ENCODE data around the gene FEM1C.
"Not testable (repeated sequence)": the region's sequence is repeated elsewhere in the genome, so short reads cannot be mapped to it uniquely, and the experiment has no call there.

FEM1C gene

GRCh38 chr5:115489733-115490132 lies 54.8 kb downstream of the FEM1C start:
- H3K36me3 ChIP-seq (ENCODE audit: control insufficient read depth in 1 of 2, insufficient read depth in 2 of 2, low read length in 2 of 2), result no peaks in the 10 kb centered on the region
- H3K4me1 ChIP-seq (ENCODE audit: control insufficient read depth in 1 of 2, insufficient read depth in 2 of 2, low read length in 2 of 2), result no peaks in the 10 kb centered on the region
- no peaks in the 10 kb centered on the region for H3K27me3 ChIP-seq (ENCODE audit: low read depth, low read length)
- no peak overlapping the region for H3K4me3 ChIP-seq (ENCODE audit: low read depth in 1 of 2, low read length in 2 of 2)
- H3K27ac ChIP-seq (ENCODE audit: low read length), result no peak overlapping the region
- no peaks in the 10 kb centered on the region for H3K9me3 ChIP-seq (ENCODE audit: control insufficient read depth in 1 of 2, low read length in 2 of 2)

DNA sequence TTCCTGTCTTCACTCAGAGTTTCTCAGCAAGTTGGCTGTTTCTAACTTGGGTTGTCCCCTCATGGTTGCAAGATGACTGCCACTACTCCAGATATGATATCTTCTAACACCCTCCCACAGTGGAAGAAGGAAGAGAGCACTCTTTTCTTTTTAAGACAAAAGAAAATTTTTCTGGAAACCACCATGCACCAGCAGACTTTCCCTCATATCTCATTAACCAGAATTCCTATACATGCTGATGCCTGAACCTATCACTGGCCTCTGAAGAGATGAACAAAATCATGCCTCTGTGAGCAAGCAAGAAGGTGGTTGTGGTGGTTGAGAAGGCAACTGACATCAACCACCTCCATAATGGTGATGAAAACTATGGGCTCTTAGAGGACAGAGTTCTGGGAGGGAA lies 56.8 kb downstream of the FEM1C start:
- Histone ChIP-seq H3K27ac (ENCODE audit: low read length) (no peak overlapping the region), H3K27me3 (ENCODE audit: low read depth, low read length) (no peaks in the 10 kb centered on the region), H3K36me3 (ENCODE audit: control insufficient read depth in 1 of 2, insufficient read depth in 2 of 2, low read length in 2 of 2) (no peaks in the 10 kb centered on the region), H3K9me3 (ENCODE audit: control insufficient read depth in 1 of 2, low read length in 2 of 2) (no peaks in the 10 kb centered on the region), H3K4me1 (ENCODE audit: control insufficient read depth in 1 of 2, insufficient read depth in 2 of 2, low read length in 2 of 2) (no peaks in the 10 kb centered on the region), H3K4me3 (ENCODE audit: low read depth in 1 of 2, low read length in 2 of 2) (no peak overlapping the region)

GRCh38 chr5:115487168-115487567 lies 57.4 kb downstream of the FEM1C start:
- no peak overlapping the region for H3K27ac ChIP-seq (ENCODE audit: low read length)
- no peaks in the 10 kb centered on the region for H3K27me3 ChIP-seq (ENCODE audit: low read depth, low read length)
- no peaks in the 10 kb centered on the region for H3K36me3 ChIP-seq (ENCODE audit: control insufficient read depth in 1 of 2, insufficient read depth in 2 of 2, low read length in 2 of 2)
- no peaks in the 10 kb centered on the region for H3K4me1 ChIP-seq (ENCODE audit: control insufficient read depth in 1 of 2, insufficient read depth in 2 of 2, low read length in 2 of 2)
- no peaks in the 10 kb centered on the region for H3K9me3 ChIP-seq (ENCODE audit: control insufficient read depth in 1 of 2, low read length in 2 of 2)
- no peak overlapping the region for H3K4me3 ChIP-seq (ENCODE audit: low read depth in 1 of 2, low read length in 2 of 2)

GRCh38 chr5:115486728-115487127 lies 57.8 kb downstream of the FEM1C start:
- Histone ChIP-seq H3K27me3 (ENCODE audit: low read depth, low read length) (no peaks in the 10 kb centered on the region), H3K4me3 (ENCODE audit: low read depth in 1 of 2, low read length in 2 of 2) (no peak overlapping the region), H3K4me1 (ENCODE audit: control insufficient read depth in 1 of 2, insufficient read depth in 2 of 2, low read length in 2 of 2) (no peaks in the 10 kb centered on the region), H3K27ac (ENCODE audit: low read length) (no peak overlapping the region), H3K36me3 (ENCODE audit: control insufficient read depth in 1 of 2, insufficient read depth in 2 of 2, low read length in 2 of 2) (no peaks in the 10 kb centered on the region), H3K9me3 (ENCODE audit: control insufficient read depth in 1 of 2, low read length in 2 of 2) (no peaks in the 10 kb centered on the region)

DNA sequence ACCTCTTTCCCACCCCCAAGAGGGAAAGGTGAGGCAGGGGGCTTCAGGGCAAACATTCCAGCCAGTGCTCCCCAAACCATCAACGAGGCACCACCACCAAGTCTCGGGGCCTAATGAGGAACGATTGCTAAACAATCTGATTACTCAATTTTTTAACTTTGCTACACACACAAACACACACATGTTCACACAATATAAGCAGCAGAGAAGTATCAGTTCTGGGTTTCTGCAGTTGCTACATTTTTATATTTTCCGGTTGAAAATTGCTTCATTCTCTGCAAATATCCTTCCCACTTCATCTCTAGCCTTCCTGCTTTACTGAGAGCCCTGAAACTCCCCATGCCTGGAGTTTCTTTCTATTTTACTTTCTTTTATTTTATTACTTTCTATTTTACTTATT lies 60.2 kb downstream of the FEM1C start:
- Histone ChIP-seq H3K4me1 (ENCODE audit: control insufficient read depth in 1 of 2, insufficient read depth in 2 of 2, low read length in 2 of 2) (no peaks in the 10 kb centered on the region), H3K9me3 (ENCODE audit: control insufficient read depth in 1 of 2, low read length in 2 of 2) (no peaks in the 10 kb centered on the region), H3K27ac (ENCODE audit: low read length) (no peak overlapping the region), H3K27me3 (ENCODE audit: low read depth, low read length) (no peaks in the 10 kb centered on the region), H3K4me3 (ENCODE audit: low read depth in 1 of 2, low read length in 2 of 2) (no peak overlapping the region), H3K36me3 (ENCODE audit: control insufficient read depth in 1 of 2, insufficient read depth in 2 of 2, low read length in 2 of 2) (no peaks in the 10 kb centered on the region)

- H3K9me3 ChIP-seq (ENCODE audit: control insufficient read depth in 1 of 2, low read length in 2 of 2), result no peaks in the 10 kb centered on the region
- no peaks in the 10 kb centered on the region for H3K4me1 ChIP-seq (ENCODE audit: control insufficient read depth in 1 of 2, insufficient read depth in 2 of 2, low read length in 2 of 2)
- H3K27ac ChIP-seq (ENCODE audit: low read length), result no peak overlapping the region
- no peaks in the 10 kb centered on the region for H3K36me3 ChIP-seq (ENCODE audit: control insufficient read depth in 1 of 2, insufficient read depth in 2 of 2, low read length in 2 of 2)
- H3K4me3 ChIP-seq (ENCODE audit: low read depth in 1 of 2, low read length in 2 of 2), result no peak overlapping the region
- H3K27me3 ChIP-seq (ENCODE audit: low read depth, low read length), result no peaks in the 10 kb centered on the region
Observed at GRCh38 chr5:115480900-115481299, 63.7 kb downstream of the FEM1C start.

- Histone ChIP-seq H3K4me1 (ENCODE audit: control insufficient read depth in 1 of 2, insufficient read depth in 2 of 2, low read length in 2 of 2) (no peaks in the 10 kb centered on the region), H3K9me3 (ENCODE audit: control insufficient read depth in 1 of 2, low read length in 2 of 2) (no peaks in the 10 kb centered on the region), H3K27ac (ENCODE audit: low read length) (no peak overlapping the region), H3K27me3 (ENCODE audit: low read depth, low read length) (no peaks in the 10 kb centered on the region), H3K36me3 (ENCODE audit: control insufficient read depth in 1 of 2, insufficient read depth in 2 of 2, low read length in 2 of 2) (no peaks in the 10 kb centered on the region), H3K4me3 (ENCODE audit: low read depth in 1 of 2, low read length in 2 of 2) (no peak overlapping the region)
Observed at GRCh38 chr5:115480271-115480670, 64.3 kb downstream of the FEM1C start.

DNA sequence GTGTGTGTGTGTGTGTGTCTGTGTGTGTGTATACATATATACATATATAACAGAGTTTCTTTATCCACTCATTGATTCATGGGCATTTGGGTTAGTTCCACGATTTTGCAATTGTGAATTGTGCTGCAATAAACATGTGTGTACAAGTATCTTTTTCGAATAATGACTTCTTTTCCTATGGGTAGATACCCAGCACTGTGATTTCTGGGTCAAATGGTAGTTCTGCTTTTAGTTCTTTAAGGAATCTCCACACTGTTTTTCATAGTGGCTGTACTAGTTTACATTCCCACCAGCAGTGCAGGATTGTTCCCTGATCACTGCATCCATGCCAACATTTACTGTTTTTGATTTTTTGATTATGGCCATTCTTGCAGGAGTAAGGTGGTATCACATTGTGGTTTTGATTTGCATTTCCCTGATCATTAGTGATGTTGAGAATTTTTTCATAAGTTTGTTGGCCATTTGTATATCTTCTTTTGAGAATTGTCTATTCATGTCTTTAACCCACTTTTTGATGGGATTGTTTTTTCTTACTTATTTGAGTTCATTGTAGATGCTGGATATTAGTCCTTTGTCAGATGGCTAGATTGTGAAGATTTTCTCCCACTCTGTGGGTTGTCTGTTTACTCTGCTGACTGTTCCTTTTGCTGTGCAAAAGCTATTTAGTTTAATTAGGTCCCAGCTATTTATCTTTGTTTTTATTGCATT lies 65.3 kb downstream of the FEM1C start:
- not testable (repeated sequence) for H3K4me1 ChIP-seq (ENCODE audit: control insufficient read depth in 1 of 2, insufficient read depth in 2 of 2, low read length in 2 of 2); H3K27ac ChIP-seq (ENCODE audit: low read length); H3K4me3 ChIP-seq (ENCODE audit: low read depth in 1 of 2, low read length in 2 of 2); H3K9me3 ChIP-seq (ENCODE audit: control insufficient read depth in 1 of 2, low read length in 2 of 2); H3K36me3 ChIP-seq (ENCODE audit: control insufficient read depth in 1 of 2, insufficient read depth in 2 of 2, low read length in 2 of 2); H3K27me3 ChIP-seq (ENCODE audit: low read depth, low read length)

DNA sequence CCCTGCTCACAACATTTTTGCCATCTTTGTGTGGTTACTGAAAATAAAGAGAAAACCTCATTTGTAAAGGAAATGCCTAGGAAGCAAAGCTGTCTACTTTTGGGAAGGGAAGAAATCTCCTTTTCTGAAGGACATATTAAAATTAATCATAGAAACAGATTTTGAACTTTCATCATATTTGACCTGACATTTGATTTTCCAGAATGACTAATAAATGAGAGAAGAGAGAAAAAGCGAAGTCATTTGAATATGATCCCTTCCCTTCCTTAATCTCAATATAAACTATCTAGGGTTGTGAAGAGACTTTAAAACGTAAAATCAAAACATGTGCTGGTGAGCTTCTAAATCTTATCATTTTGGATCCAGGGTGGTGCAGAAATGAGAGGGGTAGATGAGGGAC lies 66.3 kb downstream of the FEM1C start:
- H3K9me3 ChIP-seq (ENCODE audit: control insufficient read depth in 1 of 2, low read length in 2 of 2), result no peaks in the 10 kb centered on the region
- no peaks in the 10 kb centered on the region for H3K4me1 ChIP-seq (ENCODE audit: control insufficient read depth in 1 of 2, insufficient read depth in 2 of 2, low read length in 2 of 2)
- no peaks in the 10 kb centered on the region for H3K27me3 ChIP-seq (ENCODE audit: low read depth, low read length)
- no peak overlapping the region for H3K27ac ChIP-seq (ENCODE audit: low read length)
- H3K4me3 ChIP-seq (ENCODE audit: low read depth in 1 of 2, low read length in 2 of 2), result no peak overlapping the region
- H3K36me3 ChIP-seq (ENCODE audit: control insufficient read depth in 1 of 2, insufficient read depth in 2 of 2, low read length in 2 of 2), result no peaks in the 10 kb centered on the region

DNA sequence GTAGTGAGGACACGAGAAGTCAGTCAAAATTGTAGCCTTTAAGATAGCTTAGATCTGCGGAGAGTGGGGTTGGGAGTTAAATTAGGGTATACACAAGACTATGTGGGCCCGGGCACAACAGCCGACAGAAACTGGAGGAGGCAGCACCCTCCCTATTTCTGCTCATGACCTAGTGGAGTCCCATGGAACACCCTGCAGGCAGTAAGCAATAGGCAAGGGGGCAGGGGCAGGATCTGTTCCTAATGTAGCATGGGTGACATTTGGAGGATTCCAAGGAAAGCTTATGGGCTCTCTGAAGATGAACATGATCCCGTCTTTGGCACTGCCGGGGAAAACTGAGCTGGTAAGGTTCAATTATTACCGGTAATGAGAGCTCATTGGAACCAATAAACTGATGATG lies 67.0 kb downstream of the FEM1C start:
- Histone ChIP-seq H3K27me3 (ENCODE audit: low read depth, low read length) (no peaks in the 10 kb centered on the region), H3K4me1 (ENCODE audit: control insufficient read depth in 1 of 2, insufficient read depth in 2 of 2, low read length in 2 of 2) (no peaks in the 10 kb centered on the region), H3K36me3 (ENCODE audit: control insufficient read depth in 1 of 2, insufficient read depth in 2 of 2, low read length in 2 of 2) (no peaks in the 10 kb centered on the region), H3K4me3 (ENCODE audit: low read depth in 1 of 2, low read length in 2 of 2) (no peak overlapping the region), H3K9me3 (ENCODE audit: control insufficient read depth in 1 of 2, low read length in 2 of 2) (no peaks in the 10 kb centered on the region), H3K27ac (ENCODE audit: low read length) (no peak overlapping the region)

- Histone ChIP-seq H3K4me1 (ENCODE audit: control insufficient read depth in 1 of 2, insufficient read depth in 2 of 2, low read length in 2 of 2) (no peaks in the 10 kb centered on the region), H3K27me3 (ENCODE audit: low read depth, low read length) (no peaks in the 10 kb centered on the region), H3K4me3 (ENCODE audit: low read depth in 1 of 2, low read length in 2 of 2) (no peak overlapping the region), H3K9me3 (ENCODE audit: control insufficient read depth in 1 of 2, low read length in 2 of 2) (no peaks in the 10 kb centered on the region), H3K27ac (ENCODE audit: low read length) (no peak overlapping the region), H3K36me3 (ENCODE audit: control insufficient read depth in 1 of 2, insufficient read depth in 2 of 2, low read length in 2 of 2) (no peaks in the 10 kb centered on the region)
Observed at GRCh38 chr5:115475788-115476187, 68.8 kb downstream of the FEM1C start.

DNA sequence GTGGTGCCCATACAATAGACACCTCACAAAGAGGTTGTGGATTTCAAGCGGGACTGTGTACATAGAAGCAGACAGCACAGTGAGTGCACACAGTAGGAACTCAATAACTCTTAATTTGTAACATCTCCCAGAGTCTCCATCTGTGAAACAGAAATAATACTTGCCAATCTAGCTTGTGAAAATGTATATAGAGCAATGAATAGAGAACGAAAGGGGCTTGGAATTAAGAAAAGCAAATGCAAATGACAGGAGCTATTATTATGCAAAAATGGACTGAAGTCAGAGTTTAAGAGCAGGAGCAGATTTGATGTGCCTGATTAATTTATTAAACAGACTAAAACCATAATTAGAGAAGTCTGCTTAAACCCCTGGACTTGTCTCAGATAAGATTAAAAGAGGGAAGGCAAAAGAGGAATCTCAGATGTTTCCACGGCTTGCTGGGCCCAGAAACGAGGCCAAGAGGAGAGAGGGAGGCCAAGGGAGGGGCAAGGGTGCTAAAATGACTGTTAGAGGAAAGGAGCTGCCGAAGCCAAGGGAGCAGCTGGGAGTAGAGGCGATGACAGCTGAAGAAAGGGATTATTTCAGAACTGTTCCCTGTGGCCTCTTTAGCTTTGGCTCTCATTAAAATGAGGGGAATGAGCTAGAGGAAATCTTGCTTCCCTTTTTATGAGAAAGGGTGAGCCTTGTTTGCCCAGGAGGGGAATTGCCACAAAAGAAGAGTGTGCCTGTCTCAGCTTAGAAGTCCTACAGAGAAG lies 72.1 kb downstream of the FEM1C start:
- no peaks in the 10 kb centered on the region for H3K4me1 ChIP-seq (ENCODE audit: control insufficient read depth in 1 of 2, insufficient read depth in 2 of 2, low read length in 2 of 2)
- H3K4me3 ChIP-seq (ENCODE audit: low read depth in 1 of 2, low read length in 2 of 2), result no peak overlapping the region
- no peaks in the 10 kb centered on the region for H3K36me3 ChIP-seq (ENCODE audit: control insufficient read depth in 1 of 2, insufficient read depth in 2 of 2, low read length in 2 of 2)
- H3K27ac ChIP-seq (ENCODE audit: low read length), result no peak overlapping the region
- H3K9me3 ChIP-seq (ENCODE audit: control insufficient read depth in 1 of 2, low read length in 2 of 2), result no peaks in the 10 kb centered on the region
- H3K27me3 ChIP-seq (ENCODE audit: low read depth, low read length), result no peaks in the 10 kb centered on the region

Data from muscle layer of duodenum (tissue), 2 donors.